ENCODE data around the gene PTPRN2. TPM values are rescaled to one million over a fixed set of nuclear protein-coding genes. Genes with fewer than 3 reads are reported as not detected.
"Not testable (repeated sequence)": the region's sequence is repeated elsewhere in the genome, so short reads cannot be mapped to it uniquely, and the experiment has no call there.

The PTPRN2 gene
- total and polyA plus RNA-seq, 2 of the 8 experiments (the other 6 are each of a cell fraction or from before 2014, with no cell fraction given), result 2.6 to 4.5 TPM

- H3K27ac ChIP-seq (ENCODE audit: low read depth, low read length); H3K14ac ChIP-seq (ENCODE audit: insufficient read length); FAIRE-seq; H4K91ac ChIP-seq (replicated peaks; ENCODE audit: insufficient read length, low read length); H3K79me1 ChIP-seq (ENCODE audit: low read depth, low read length); DNase-seq (ENCODE audit: low read depth in 1 of 2, low spot score in 2 of 2); H3K23ac ChIP-seq (ENCODE audit: insufficient read length); POLR2A ChIA-PET (ENCODE audit: partially characterized antibody); H2BK120ac ChIP-seq (replicated peaks; ENCODE audit: low read depth, low read length); H3K27me3 ChIP-seq (replicated peaks in 1 of 4; ENCODE audit: control insufficient read depth in 3 of 4, extremely low read depth in 1 of 4, insufficient read depth in 3 of 4, low read length in 3 of 4); H2BK5ac ChIP-seq (ENCODE audit: low read depth, low read length); H3K4me1 ChIP-seq (replicated peaks in 1 of 4; ENCODE audit: control insufficient read depth in 3 of 4, insufficient read depth in 4 of 4, low read length in 3 of 4); H3K4me2 ChIP-seq (ENCODE audit: insufficient read depth in 1 of 2, low read depth in 2 of 2, low read length in 2 of 2); H3K79me2 ChIP-seq (ENCODE audit: control insufficient read depth in 1 of 2, insufficient read depth in 2 of 2, low read length in 2 of 2); H3K4me3 ChIP-seq (ENCODE audit: extremely low read depth in 1 of 4, insufficient read depth in 2 of 4, low read depth in 3 of 4, low read length in 4 of 4); H2BK20ac ChIP-seq (ENCODE audit: low read length); H2BK12ac ChIP-seq (ENCODE audit: low read depth, low read length); H3K9me3 ChIP-seq (ENCODE audit: insufficient read depth in 2 of 2, low read depth in 1 of 2, low read length in 1 of 2); H2AFZ ChIP-seq (ENCODE audit: low read length); H4K5ac ChIP-seq (ENCODE audit: insufficient read length, low read depth, low read length); H3K4ac ChIP-seq (replicated peaks; ENCODE audit: insufficient read length, low read depth, low read length); H3K9ac ChIP-seq (replicated peaks in 1 of 4; ENCODE audit: extremely low read depth in 1 of 4, low read depth in 3 of 4, low read length in 3 of 4); CTCF ChIA-PET (ENCODE audit: partially characterized antibody); H2AK5ac ChIP-seq (ENCODE audit: low read depth, low read length); H3K18ac ChIP-seq (ENCODE audit: extremely low read depth, low read length); H4K20me1 ChIP-seq (replicated peaks in 1 of 2; ENCODE audit: control insufficient read depth in 1 of 2, insufficient read depth in 2 of 2, low read length in 2 of 2); H3K36me3 ChIP-seq (ENCODE audit: control insufficient read depth in 2 of 4, insufficient read depth in 4 of 4, low read length in 3 of 4); H3K23me2 ChIP-seq (ENCODE audit: low read depth, low read length); H2BK15ac ChIP-seq (ENCODE audit: low read length); H4K8ac ChIP-seq (ENCODE audit: extremely low read depth, insufficient read depth, low read length); H3K56ac ChIP-seq (replicated peaks; ENCODE audit: insufficient read length, low read depth, low read length): not testable (repeated sequence)
- WGBS, 2 experiments (ENCODE audit: extremely low coverage in 1 of 2, insufficient coverage in 1 of 2, insufficient read length in 1 of 2, insufficient replicate concordance in 2 of 2, low coverage in 1 of 2, low lambda C conversion rate in 2 of 2, missing lambda C conversion rate in 1 of 2), result 90% methylated on average over 12 of the region's 12 CpGs; no CpG with 5 or more reads in 1 of the 2 experiments
These were observed 541.4 kb downstream of the PTPRN2 start for GRCh38 chr7:158046246-158046645.

All from H1 (cell line).